Measurements from ENCODE around the gene MRPS2.

GRCh38 chr9:135523521-135524129 is 23.1 kb downstream of the MRPS2 start:
- TF ChIP-seq CTCF (conservative IDR thresholded peaks at IDR 0.05; ENCODE audit: low read depth in 2 of 2) (no peak), EZH2 (IDR thresholded peaks at IDR 0.05; ENCODE audit: low read depth, unreplicated experiment) (no peak), POLR2AphosphoS5 (IDR thresholded peaks at IDR 0.05; ENCODE audit: low read depth) (no peak), ZNF114 (CRISPR knock-in tag; IDR thresholded peaks at IDR 0.05) (no peak), REST (IDR thresholded peaks at IDR 0.05; ENCODE audit: unreplicated experiment) (no peak), EZH2phosphoT487 (IDR thresholded peaks at IDR 0.05; ENCODE audit: unreplicated experiment) (no peak), JUNB (IDR thresholded peaks at IDR 0.05; ENCODE audit: unreplicated experiment) (no peak), CREB1 (CRISPR knock-in tag; IDR thresholded peaks at IDR 0.05; ENCODE audit: low read depth) (no peak), STAT1 (IDR thresholded peaks at IDR 0.05; ENCODE audit: unreplicated experiment) (no peak)
